GM21825 (cell line): ENCODE results near the gene PRKCA.
"Not testable (repeated sequence)": the region's sequence is repeated elsewhere in the genome, so short reads cannot be mapped to it uniquely, and the experiment has no call there.

Experiments
- ATAC-seq: cut with Tn5 transposase; IDR thresholded peaks from one replicate; pipeline ENCODE4 v1.9.1; 2021; ENCODE audit warnings: mild to moderate bottlenecking, moderate library complexity; ENCODE audit not compliant: unreplicated experiment

Gene PRKCA

DNA sequence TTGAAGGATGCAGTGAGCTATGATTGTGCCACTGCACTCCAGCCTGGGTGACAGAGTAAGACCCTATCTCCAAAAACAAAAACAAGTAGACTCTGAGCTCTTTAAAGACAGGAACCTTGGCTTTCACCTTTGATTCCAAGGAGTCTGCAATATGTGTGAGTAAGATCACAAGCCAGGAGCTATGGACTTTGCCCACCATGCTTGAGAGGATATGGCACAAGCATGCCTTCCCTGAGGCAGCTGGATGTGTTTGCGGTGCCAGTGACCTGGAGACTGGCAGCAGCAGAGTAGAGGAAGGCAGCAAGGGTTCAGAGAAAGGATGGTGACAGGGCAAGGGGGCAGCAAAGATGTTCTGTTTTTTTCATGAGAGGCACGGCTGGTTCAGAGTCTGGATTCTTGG lies 14.5 kb upstream of the PRKCA start:
- no peak for ATAC-seq

DNA sequence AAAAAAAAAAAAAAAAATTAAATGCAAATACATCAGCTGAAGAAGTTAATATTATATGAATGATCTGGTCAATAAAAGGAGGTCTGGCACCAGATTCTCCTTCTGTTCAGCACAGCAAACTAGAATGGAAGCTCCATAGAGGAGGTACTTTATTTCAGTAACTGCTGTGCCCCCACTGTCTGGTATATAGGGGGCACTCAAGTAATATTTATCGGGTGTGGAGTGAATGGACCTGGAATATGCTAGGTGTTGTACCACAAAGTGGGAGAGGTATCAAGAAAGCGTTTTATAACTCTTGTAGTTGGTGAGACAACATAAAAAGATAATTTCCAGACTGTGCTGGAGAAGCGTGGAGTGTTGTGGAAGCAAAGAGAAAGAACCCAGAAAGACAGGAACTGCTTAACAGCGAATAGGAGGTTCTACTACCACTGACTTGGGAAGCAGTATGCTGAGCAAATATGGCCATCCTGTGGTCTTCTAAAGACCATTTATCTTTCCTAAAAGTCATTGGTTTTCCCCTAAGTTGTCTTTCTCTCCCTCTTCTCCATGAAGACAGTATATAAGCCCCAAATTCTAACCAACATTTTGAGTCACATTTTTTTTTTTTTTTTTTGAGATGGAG lies 12.2 kb upstream of the PRKCA start:
- ATAC-seq: no peak

DNA sequence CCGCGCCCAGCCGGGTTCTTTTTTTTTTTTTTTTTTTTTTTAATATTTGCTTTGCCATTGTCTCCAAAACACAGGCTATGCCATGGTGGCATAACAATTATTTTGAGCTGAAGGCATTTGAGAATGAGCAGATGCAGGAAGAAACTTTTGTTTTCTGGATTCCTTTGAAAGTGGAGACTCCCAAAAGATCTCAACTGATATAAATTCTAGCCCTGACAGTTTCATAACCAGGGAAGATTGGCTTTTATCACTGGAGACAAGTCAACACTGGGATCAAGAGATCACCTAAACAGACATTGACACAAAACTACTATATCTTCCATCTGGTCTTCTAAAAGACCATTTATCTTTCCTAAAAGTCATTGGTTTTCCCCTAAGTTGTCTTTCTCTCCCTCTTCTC lies 10.1 kb upstream of the PRKCA start:
- ATAC-seq: no peak

DNA sequence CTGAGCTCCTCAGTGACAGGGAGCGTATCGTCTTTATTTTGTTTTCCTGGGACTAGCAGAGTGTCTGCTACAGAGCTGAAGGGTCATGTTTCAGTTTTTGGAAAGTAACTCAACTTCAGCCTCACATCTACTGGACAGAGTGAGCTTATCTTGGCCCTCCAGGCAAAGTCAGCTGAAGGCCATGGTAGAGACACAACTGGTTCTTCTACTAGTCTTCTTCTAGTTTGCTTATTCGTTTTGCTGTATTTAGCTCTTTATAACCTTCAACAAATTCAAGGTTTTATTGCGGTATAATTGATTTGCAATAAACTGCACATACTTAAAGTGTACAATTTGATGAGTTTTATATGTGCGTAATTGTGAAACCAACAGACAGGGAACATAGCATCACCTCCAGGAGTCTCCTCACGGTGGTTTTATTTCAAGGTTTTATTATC lies 6.1 kb upstream of the PRKCA start:
- no peak for ATAC-seq

DNA sequence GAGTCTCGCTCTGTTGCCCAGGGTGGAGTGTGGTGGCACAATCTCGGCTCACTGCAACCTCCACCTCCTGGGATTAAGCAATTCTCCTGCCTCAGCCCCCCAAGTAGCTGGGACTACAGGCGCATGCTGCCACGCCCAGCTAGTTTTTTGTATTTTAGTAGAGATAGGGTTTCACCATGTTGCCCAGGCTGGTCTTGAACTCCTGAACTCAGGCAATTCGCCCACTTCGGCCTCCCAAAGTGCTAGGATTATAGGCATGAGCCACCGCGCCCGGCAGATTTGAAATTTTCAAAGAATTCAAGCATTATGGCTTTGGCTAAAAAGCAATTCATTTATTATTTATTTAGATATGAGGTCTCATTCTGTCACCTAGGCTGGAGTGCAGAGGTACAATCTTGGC lies 5.0 kb upstream of the PRKCA start:
- not testable (repeated sequence) for ATAC-seq

DNA sequence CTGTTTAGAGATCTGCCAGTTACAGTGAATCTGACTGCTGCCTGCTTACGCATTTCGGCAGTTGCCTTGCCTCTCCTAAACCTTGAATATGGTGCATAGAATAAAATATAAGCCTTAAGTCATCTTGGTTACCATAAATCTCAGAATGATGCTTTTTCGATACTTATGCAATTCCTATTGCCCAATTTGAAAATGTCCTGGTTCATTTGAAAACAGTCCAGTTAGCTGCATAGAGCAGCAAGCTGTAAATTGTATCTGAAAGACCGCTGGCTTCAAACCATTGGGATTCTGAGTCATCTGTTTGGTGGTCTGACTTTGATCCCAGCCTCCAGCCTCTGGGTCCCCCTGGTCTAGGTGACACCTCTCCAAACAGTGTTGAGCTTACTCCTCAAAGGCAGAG lies 2.7 kb upstream of the PRKCA start:
- no peak for ATAC-seq

DNA sequence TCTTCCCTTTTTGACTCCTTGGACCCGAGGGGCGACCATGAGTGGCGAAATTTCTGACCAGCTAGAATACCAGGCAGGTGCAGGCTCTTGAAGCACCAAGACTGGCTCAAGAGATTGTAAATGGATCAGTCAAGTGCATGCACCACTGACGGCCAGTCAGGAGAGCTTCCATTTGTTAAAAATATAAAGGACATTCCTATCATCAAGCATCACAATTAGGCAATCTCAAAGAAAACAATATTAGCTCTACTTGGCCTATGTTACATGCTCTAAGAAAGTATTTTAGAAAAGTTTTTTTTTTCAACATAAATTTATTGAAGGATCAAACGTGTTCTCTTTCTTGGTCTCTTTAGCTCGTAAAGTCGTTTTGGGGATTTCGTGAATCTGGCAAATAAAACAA lies 1.5 kb upstream of the PRKCA start:
- no peak for ATAC-seq

DNA sequence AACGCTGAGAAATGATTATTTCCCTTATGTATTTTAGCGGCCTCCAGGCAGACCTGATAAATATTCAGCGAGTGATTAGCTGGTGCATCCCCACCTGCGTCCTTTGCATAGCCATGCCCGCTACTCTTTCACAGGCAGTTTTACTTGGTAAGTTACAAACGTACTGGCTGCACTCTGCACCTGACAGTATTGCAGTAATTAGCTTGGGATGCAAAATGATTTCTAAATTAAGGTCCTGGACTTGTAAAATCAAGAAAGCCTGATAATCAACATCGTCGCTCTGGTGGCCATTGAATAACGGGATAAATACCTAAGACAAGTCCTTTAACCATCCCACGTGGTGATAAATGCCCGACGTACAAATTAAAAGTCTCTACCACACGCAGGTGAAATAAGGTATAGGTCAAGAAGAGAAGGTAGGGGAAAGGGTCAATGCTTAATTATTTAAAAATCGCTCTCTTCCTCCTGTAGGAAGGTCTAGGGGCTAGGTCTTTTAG lies 998 bp upstream of the PRKCA start:
- no peak for ATAC-seq

DNA sequence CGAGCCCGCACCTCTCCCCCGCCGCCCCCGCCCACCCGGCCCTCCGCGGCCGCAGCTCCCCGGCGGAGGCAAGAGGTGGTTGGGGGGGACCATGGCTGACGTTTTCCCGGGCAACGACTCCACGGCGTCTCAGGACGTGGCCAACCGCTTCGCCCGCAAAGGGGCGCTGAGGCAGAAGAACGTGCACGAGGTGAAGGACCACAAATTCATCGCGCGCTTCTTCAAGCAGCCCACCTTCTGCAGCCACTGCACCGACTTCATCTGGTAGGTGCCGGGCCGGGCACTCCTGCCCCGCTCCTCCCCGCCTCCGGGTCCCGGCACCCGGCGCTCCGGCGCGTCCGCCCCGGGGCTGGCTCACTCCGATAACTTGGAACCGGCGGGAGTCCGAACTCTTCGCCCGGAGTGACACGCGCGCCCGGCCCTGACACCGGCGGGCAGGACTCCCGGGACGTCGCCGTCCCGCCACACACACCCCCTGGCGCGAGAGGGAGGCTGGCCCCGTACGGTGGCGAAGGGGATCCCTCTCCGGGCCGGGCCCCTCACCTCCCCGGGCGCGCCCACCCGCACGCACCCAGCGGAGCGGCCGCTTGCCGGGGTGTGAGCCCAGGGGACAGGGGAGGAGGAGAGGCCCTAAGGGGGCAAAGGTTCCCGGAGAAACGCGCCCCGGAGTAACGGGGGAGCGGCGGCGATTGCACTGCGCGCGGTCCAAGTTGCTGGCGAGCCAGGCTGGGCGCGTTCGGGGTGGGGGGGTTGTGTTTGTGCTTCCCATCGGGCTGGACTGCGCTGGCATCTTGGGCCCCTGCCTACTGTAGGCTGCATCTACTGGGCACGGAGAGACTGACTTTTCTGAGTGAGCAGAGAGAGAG lies 581 bp downstream of the PRKCA start:
- peak; percentile 23 for ATAC-seq

DNA sequence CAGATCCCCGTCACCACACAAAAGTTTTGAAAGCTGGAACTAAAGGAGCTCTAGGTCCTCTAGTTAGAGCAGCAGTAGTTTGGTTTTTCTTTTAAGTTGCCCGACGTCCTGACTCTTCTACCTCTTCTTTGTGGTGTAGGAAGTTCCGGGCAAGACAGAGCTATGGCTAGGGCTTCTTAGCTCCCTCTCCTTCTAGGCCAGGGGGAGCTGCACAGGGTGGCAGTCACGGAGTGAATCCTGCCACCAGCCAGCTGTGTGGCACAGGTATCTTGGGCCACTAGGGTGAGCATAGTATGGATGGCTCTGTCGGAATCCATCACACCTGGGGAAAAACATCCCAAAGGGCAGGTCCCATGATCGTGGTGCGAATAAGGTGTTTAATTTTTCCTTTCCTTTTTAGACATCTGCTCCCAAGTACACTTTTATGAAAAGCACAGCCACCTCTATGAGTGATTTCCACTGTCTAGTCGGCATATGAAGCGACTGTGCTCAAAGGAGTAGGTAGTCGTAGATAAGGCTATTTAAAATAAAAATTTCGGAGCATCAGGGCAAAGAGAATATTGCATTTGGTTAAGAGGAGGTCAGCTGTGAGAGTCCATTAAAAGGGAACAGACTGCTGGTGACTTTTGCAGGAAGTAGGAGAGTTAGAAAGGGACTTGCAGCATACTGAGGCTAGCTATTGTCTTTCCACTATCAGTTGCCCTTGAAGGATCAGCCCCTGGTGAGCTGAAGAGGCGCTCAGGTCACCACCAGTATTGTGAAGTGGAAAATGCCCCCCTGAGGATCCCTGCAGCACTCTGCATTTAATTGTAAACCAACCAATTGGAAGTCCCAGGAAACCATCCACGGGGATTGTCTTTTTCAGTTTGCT lies 2.1 kb downstream of the PRKCA start:
- no peak for ATAC-seq

DNA sequence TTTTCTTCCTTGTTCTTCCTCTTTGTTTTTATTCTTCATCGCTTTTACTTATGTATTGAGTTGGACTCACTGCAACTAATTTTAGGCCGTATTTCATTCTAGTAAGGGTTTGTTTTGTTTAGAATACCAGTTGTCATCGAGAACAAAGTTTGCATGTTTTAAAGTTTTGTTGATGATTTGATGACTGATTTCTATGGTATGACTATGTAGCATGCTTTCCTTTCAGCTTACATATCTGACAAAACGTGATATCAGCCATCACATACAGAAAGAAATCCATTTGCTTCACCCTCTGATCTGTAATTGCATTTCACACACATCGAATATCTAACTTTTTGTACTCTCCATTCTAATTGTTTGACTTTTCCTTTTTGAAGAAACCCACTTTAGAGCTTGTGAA lies 4.0 kb downstream of the PRKCA start:
- ATAC-seq: no peak

DNA sequence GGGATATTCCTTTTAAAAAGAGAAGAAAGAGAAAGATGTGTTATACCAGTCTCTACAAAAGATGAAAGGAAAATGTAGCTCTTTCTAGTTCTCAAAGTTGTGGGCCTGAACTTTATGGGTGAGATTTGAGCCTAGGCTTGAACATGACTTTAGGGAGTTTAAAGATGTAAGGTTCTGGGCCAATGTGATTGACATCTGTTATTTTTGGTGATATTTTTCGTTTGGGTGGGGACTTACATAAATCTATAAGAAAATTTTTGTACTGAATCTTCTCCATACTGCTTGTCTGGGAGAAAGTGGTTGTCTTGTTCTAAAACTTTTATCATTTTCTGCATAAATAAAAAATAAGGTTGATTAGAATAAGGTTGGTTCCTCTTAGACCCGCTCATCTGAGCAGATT lies 4.8 kb downstream of the PRKCA start:
- ATAC-seq: no peak

DNA sequence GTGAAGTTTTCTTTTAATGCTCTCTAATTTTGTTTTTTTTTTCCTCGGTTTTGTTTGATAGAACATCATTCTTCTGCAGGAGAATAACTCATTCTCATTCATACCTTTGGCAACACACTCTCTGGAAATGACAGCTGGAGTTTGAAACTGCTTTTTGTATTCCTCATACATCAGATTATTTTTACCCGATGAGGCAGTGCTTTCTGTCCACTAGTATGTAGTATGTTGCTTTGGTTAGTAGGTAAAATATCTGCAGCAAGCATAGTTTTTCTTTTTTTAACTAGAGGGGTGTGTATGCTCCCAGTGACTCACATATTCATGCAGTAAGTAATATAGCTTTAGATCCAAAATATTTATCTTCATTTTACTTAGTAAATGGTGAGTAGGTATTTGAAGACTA lies 6.4 kb downstream of the PRKCA start:
- ATAC-seq: no peak

DNA sequence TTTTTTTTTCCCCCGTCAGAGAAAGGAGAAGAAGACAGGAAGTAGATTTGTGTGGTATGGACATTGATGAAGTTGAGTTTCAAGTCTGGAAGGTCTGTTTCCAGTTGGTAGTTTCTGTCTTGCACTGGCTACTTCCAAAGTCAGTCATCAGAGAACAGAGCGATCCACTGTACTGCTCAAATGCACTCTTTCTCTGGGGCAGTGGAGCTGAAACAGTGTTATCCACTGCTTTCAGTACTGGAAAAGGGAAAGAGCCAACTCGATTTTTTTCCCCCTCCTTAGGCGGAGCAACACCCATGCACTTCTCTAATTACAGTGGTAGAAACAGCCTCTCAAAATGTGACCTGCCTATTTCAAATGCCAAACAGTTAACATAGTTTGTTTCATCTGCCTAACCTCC lies 7.4 kb downstream of the PRKCA start:
- no peak for ATAC-seq

DNA sequence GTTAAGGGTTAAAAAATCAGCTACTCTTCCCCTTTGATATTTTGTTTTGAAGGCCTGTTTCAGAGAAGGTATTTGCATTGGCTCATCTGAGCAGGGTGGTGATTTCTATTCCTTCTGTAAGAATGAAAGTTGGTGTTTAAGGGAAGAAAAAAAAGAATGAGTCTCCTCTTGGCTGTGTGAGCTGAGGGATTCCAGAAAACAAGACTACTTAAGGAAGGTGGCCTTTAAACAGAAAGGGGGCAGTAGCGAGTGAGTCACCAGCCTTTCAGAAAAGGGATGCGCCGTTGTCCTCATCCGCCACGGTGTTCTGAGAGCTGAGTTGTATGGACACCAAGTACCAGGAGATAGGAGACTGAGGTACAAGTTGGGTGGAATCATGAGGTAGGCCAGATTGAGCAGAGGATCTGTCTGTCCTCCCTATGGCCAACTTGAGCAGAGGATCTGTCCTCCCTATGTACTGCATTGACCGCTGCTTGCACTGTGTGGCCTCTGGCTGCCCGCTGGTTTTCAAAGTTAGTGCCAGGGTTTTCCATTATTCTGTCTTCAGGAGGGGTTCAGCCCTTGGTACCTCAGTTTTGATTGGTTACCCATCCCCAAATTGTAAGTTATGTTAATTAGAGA lies 8.2 kb downstream of the PRKCA start:
- ATAC-seq: no peak

DNA sequence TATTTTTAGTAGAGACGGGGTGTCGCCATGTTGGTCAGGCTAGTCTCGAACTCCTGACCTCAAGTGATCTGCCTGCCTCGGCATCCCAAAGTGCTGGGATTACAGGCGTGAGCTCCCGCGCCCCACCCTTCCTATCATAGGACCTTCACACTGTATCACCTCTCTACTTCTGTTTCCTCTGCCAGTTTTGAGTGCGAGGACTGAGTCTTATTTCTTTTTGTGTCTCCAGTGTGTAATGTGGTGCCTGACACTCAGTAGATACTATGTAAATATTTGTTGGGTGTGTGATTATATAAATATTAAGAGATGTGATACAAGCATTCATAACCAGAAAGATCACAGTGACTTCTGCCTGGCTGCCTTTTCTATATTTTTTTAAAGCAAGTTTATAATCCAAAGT lies 10.5 kb downstream of the PRKCA start:
- no peak for ATAC-seq

DNA sequence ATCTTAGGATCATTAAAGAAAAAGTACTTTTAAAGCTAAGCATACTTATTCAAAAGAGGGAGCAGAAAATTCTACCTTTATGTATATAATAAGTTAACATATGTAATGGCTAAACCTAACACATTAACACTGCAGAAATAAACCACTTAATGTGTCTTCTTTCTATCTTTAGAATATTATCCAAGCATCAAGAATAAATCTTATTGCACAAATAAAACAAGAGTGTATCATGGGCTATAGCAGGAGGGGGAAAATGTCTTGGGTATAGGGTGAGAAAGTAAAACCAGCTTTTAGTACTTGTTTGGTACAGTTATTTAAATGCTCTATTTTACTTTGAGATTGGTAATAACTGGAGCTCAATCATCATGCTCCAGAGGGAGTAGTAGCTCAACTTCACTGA lies 10.9 kb downstream of the PRKCA start:
- ATAC-seq: no peak

DNA sequence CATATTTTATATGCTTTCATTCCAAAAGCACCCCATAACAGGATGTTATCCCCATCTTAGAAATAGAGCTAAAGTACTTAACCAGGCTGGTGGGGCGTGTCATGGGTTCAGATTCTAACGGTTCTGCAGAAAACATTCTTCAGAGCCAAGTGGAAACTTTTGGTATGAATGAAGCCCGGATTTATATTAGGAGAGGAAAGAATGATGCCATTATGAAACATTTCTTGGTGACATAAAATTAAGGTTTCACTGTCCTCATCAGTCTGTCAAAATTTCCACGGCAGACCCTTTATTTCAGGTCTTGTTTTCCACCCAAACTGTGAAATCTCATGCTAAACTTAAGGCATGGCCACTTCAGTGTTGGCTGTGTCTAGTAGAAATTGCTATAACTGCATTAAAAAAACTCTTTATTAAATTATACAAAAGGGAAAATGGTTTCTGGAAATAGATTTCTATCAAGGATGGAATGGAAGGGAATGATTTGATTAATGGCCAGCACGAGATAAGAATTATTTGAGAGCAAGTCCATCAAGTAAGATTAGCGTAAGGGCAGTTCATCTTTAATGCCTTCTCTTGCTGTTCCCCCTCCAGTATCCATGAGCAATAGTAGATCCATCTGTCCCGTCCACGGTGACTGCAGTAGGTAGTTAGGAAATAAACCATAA lies 11.7 kb downstream of the PRKCA start:
- ATAC-seq: no peak

DNA sequence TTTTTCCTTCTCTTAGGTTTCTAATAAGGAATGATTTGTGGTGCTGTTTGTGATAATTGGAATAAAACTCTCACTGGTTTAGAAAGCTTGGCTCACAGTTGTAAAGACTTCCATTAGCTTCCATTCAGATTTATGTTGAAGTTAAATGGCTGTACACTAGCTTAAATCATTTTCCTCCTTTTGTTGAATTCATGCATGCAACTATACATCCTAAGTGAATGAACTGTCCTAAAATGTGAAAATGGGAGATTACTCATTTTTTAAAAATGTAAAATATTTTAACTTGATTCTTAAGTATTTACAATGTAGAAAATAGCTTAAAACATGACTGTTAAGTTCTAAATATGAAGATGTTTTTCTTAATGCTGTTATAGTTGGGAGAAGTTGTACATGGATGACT lies 15.2 kb downstream of the PRKCA start:
- no peak for ATAC-seq

DNA sequence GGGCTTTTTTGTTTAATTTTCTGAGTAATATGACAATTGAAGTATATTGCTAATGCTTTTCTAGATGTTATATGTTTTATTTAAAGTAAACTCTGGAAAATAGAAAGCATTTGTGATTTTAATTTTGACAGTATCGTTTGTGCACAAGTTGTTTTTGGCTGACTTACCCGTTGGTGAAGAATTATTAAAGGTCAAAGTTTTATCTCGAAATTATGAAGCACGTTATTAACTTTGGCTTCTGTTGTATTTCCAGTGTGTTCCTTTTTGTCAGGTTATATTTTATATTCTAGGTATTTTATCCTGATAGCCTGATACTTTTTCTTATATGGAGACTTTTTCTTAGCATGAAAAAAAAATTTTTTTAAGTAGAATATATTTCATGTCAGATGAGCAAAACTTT lies 16.8 kb downstream of the PRKCA start:
- ATAC-seq: no peak

DNA sequence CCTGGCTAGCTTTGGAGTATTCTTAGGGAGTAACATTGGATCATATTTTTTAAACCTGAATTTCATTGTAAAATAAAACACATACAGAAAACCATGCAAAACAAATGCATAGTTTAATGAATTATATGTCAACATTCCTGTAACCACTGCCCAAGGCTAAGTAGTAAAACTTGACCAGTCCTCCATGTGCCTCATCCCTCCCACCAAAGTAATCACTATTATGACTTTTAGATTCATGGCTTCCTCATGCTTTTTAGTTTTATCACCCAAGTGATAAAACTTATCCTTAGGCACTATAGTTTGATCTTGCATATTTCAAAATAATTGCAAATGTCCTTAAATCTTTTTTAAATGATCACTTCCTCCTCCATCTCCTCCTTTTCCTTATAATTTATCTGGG lies 20.4 kb downstream of the PRKCA start:
- no peak for ATAC-seq
